Epithelial cell of proximal tubule (primary cell): ENCODE data around the gene TSHZ3. TPM values are rescaled to one million over a fixed set of nuclear protein-coding genes. Genes with fewer than 3 reads are reported as not detected.

Source experiments
- DNase-seq: peaks from one replicate; pipeline ENCODE4 v3.0.0-alpha.2; 2011; ENCODE audit warnings: low read depth
- H3K4me3 ChIP-seq: 2 replicates; pipeline ENCODE4 v1.5.1; 2011; ENCODE audit warnings: low read depth, mild to moderate bottlenecking, low read length
- total RNA-seq: library from RNA; depleted of rRNA; stranded (reverse); fragments of >200 nt; gene quantifications from 2 replicates; pipeline ENCODE4 v1.2.3, GENCODE V29; 2015
- TF ChIP-seq, protein P1 (sequence below): conservative IDR thresholded peaks from 2 replicates; pipeline ENCODE4 v1.5.1; 2012; ENCODE audit warnings: low read depth, mild to moderate bottlenecking, low read length

Gene TSHZ3
- total RNA-seq, 1 donor from 2014 or later: 0.12 TPM

DNA sequence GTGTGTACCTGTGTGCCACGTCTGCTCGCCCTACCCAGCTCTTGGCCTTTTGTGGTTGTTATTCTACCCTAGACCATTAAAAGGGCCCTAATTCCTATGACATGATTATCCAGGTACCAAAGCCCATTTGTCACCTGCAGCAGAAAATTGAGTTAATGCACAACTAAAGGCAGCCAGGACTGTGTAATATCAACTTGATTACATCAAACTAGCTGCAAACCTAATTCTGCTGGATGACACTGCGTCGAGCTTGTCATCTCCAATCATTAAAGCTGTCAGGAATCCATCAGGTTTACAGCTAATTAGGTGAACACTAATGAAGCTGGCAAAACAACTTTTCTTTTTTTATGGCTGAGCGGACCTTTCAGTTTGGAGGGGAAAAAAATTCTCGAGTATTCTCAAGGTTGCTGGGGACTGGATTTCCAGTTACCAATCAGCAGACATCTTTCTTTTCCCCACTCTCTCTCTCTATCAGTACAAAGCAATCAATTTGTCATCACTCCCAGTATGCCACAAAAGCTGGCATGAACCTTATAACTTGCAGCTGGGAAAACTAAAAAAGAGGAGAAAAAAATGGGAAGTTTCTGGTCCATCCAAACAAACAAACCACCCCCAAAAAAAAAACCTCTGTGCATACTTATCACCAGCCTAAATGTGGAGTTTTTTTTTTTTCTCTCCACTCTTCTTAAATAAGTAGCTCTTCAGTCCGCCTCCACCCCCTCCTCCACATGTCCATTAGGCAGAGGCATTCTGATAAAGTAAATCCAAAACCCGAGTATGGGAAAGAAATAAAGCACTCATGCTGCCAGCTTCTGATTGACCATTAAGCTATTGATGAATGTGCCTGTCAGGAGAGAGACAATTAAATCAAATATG lies 2.8 kb downstream of the TSHZ3 start:
- TF ChIP-seq, protein P1, sequence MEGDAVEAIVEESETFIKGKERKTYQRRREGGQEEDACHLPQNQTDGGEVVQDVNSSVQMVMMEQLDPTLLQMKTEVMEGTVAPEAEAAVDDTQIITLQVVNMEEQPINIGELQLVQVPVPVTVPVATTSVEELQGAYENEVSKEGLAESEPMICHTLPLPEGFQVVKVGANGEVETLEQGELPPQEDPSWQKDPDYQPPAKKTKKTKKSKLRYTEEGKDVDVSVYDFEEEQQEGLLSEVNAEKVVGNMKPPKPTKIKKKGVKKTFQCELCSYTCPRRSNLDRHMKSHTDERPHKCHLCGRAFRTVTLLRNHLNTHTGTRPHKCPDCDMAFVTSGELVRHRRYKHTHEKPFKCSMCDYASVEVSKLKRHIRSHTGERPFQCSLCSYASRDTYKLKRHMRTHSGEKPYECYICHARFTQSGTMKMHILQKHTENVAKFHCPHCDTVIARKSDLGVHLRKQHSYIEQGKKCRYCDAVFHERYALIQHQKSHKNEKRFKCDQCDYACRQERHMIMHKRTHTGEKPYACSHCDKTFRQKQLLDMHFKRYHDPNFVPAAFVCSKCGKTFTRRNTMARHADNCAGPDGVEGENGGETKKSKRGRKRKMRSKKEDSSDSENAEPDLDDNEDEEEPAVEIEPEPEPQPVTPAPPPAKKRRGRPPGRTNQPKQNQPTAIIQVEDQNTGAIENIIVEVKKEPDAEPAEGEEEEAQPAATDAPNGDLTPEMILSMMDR: no peak
- no peak overlapping the region for H3K4me3 ChIP-seq

GRCh38 chr19:31344403-31344802 lies 4.8 kb downstream of the TSHZ3 start:
- DNase-seq: no peak
- H3K4me3 ChIP-seq: no peak overlapping the region
- TF ChIP-seq, protein P1: no peak

More for the DNA sequence above, 2.8 kb downstream of the TSHZ3 start:
- no peak for DNase-seq

DNA sequence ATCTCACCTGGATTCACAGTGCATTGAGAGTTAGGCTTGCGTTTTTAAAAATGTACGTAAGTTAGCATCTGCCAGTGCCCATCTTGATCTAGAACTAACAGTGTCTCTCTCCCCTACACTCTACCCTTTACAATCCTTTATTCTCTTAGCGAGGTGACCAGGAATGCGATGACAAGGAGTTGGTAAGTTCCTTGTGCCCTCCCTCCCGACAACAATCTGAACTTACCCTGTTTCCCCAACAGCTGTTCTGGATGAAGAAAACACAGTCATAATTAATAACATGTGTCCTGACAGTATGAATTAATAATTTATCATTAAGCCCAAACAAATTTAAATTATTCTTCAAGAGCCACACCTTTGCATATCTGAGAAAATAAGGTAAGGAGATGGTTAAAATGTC lies 6.3 kb downstream of the TSHZ3 start:
- no peak overlapping the region for H3K4me3 ChIP-seq
- TF ChIP-seq, protein P1: no peak
- DNase-seq: no peak

- TF ChIP-seq, protein P1: no peak
- no peak overlapping the region for H3K4me3 ChIP-seq
Observed at GRCh38 chr19:31340042-31341025, 8.9 kb downstream of the TSHZ3 start.

DNA sequence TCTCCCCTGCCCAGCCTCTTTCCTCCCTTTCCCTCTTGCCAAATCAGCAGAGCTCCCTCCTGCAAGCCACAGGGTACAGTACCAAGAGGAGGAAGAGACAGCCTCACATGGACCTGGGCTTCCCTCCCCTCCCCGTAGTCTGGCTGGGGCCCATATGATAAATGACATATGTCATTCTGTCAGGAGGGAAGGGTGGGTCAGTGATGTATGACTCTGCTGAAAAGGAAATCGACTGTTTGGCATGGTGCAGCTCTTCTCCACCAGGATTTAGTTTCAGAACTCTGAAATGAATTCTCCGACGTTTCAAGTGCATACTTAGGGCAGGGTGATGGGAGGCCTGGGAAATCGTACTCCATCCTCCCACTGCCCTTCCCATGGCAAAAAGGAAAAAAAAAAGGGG lies 9.8 kb downstream of the TSHZ3 start:
- H3K4me3 ChIP-seq: no peak overlapping the region
- TF ChIP-seq, protein P1: no peak

More at GRCh38 chr19:31340042-31341025, 8.9 kb downstream of the TSHZ3 start:
- no peak for DNase-seq

DNA sequence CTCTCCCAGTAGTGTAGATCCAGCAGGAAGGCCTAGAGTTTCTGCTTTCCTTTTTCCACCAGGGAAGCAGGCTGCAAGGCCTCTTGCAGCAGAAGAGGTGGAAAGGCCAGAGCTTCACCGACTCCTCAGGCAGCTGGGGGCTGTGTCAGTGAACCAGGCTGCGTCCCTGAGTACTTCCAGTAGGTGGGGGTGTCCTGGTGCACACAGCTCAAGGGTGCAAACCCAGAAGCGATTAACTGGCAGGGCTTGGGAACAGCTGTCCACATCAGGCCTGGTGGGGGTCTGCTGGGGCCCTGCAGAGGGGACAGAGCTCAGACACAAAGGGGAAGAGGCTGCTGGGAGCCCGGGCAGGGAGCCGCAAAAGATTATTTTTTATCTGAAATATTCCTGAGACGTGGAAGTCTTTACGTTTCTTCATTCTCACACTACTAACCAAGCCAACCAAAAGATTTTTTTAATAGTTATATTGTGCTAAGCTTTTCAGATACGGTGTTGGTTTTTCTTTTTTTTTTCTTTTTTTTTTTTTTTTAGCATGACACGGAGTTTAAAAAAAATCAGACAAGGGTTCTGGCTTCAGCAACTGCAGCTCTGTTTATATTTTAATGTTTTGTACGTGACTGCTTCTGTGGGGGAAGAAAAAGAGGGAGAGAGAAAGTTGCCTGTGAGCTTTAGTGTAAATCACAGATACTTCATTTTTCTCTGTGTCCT lies 11.0 kb downstream of the TSHZ3 start:
- TF ChIP-seq, protein P1: peak; percentile 53
- H3K4me3 ChIP-seq: no peak overlapping the region
- DNase-seq: no peak

More for the DNA sequence above, 9.8 kb downstream of the TSHZ3 start:
- no peak for DNase-seq
